Renal cortex interstitium (tissue), 15 donors: ENCODE results near the gene CACNA1C. TPM values are rescaled to one million over a fixed set of nuclear protein-coding genes. Genes with fewer than 3 reads are reported as not detected.

Experiments
- DNase-seq, 11 donors: peaks; one replicate each; pipeline ENCODE4 v3.0.0-alpha.2; 2013; ENCODE audit warnings: low read depth in 9 of 11, low spot score in 4 of 11; ENCODE audit errors: extremely low read depth in 1 of 11
- long read RNA-seq, 16 experiments: transcript quantifications; one replicate each; lab custom pipeline, GENCODE V29; 2026
- polyA plus RNA-seq, 3 donors: library from polyadenylated mRNA; unstranded; fragments of 120-200 nt; gene quantifications; one replicate each; pipeline ENCODE4 v1.2.1, GENCODE V29; 2013; ENCODE audit not compliant: insufficient read length in 3 of 3

CACNA1C gene
- polyA plus RNA-seq = 10 to 100 TPM in 1 of 3 donors, 1 to 10 TPM in 2; 7.2 to 13.1 (median 7.8) TPM
- long read RNA-seq, donor 1 = 0 reads
- long read RNA-seq, donor 2 = 0 reads
- long read RNA-seq, donor 3 = 0 reads
- long read RNA-seq, donor 4 = 0 reads
- long read RNA-seq, donor 5 = 0 reads
- long read RNA-seq, donor 6 = 0 reads
- long read RNA-seq, donor 7 = 0 reads
- long read RNA-seq, donor 8, partial matches to known transcripts = 0 of 1 reads
- long read RNA-seq, donor 8, other reads (novel, unspliced or antisense) = 0 of 1 reads
- long read RNA-seq, donor 9, partial matches to known transcripts = 7 of 7 reads
- long read RNA-seq, donor 9, other reads (novel, unspliced or antisense) = 0 of 7 reads
- long read RNA-seq, donor 10, partial matches to known transcripts = 6 of 6 reads
- long read RNA-seq, donor 10, other reads (novel, unspliced or antisense) = 0 of 6 reads
- long read RNA-seq, donor 11 = 0 reads
- long read RNA-seq, donor 12 = 0 reads
- long read RNA-seq, donor 13 = 0 reads
- long read RNA-seq, donor 14, partial matches to known transcripts = 7 of 7 reads
- long read RNA-seq, donor 14, other reads (novel, unspliced or antisense) = 0 of 7 reads
- long read RNA-seq, donor 15, partial matches to known transcripts = 6 of 6 reads
- long read RNA-seq, donor 15, other reads (novel, unspliced or antisense) = 0 of 6 reads
- long read RNA-seq, donor 16 = 0 reads

DNA sequence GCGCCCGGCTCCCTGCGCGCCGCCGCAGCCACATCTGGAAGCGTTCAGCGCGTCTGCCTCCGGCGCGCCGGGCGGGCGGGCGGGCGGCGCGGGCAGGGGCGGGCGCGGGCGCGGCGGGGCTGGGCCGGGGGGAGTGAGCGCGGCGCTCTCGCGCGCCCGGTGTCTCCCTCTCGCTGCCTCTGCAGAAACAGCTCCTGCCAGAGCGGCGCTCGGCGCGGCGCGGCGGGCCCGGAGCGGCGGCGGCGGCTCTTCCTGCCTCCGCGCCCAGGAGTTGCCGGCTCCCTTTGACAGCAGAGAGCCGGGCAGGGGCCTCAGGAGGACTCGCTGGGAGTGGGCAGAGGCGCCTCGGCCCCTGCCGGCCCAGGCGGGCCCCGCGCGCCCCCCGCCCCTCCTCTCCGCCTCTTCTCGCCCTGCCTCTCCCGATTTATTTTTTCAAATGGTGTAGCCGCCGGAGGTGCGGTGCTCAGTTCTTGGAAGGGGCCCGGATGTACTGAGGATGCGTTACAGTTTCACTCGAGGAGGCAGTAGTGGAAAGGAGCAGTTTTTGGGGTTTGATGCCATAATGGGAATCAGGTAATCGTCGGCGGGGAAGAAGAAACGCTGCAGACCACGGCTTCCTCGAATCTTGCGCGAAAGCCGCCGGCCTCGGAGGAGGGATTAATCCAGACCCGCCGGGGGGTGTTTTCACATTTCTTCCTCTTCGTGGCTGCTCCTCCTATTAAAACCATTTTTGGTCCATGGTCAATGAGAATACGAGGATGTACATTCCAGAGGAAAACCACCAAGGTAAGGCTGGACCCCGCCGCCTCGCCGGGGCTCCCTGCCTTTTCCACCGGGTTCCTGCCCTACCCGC lies at the start of gene CACNA1C:
Gene CACNA1C (plus strand): TSS at position 162 of the 853 bp plus-strand sequence. CDS start 576 bp downstream, at position 738.
- DNase-seq = peak in 3 of 11 donors; percentile 43 to 57 (median 54)

DNA sequence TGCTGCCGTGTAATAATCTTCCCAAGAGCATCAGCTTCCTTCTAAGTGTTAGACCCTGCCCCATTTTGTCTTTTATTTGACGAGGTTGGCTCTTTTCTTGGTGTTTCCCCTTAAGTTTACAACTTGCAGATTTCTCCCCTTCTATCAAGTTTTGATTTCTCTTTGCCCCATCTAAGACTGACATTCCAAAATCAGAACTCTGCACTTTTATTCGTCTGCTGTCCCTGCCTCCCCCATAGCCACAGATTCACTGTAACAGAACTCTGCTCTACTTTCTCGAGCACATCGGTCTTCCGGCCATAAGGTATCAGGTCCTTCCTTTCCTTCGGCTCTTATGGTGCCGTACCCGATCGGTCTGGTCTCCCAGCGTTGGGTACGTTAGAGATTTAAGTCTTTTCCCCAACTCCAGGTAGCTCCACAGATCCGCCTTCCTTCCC lies 49.1 kb upstream of the CACNA1C start:
- peak in 1 of 11 donors; percentile 13 for DNase-seq

DNA sequence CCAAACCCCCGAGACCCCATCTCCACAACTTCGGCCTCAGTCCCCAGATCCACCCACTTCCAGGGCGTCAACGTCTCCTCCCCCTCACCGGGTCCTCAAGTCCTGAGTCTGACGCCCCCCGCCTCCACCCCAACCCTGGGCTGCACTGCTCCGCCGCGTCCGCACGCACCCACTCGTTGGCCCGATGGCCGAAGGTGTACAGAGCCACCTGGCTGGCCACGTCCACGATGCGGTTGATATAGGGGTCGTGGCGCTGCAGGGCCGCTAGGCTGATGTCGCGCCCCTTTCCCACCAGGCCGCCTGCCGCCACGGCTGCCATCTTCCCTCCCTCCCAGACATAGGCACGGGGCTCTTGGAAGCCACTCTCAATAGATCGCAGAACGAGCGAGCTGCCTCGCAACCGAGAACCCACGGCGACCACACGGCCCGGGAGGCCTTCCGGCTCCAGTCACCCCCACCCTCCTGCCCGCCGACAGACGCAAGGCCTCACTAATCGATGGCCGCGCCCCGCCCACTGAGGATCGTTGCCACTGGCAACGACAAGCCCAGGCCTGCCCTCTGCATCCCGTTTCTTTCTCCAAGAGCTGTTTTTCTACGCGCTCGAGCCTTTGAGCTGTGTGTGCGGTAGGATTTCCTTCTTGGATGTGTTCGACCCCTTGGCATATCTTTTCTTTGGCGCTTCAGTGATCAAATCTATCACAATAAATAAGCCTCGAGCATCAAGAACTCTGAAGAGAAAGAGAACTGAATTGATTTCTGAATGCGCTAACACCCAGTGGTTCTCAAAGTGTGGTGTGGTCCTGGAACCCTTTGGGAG lies 48.5 kb upstream of the CACNA1C start, which contains the start of gene DCP1B:
Gene DCP1B (minus strand): TSS at position 345 of the 817 bp plus-strand sequence. CDS start 26 bp downstream, at position 319.
- DNase-seq = peak; percentile 78 to 98 (median 94)

DNA sequence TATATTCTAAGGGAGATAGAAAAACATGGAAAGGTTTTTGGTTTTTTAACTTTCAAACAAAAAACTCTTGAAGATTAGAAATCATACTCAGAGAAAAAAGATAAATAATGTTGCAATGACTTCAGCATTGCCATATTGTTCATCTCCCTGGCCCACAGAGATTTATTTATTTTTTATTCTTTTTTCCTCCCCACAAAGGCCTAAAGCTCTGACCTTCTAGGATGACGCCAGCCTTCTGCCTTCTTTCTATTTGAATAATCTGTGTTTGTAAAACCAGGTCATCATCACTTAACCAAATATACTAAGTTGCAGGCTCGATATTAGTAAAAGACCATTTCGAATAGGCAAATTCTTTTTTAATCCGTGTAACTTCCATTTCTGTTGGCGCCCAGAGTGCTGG lies 44.1 kb upstream of the CACNA1C start:
- no peak for DNase-seq

DNA sequence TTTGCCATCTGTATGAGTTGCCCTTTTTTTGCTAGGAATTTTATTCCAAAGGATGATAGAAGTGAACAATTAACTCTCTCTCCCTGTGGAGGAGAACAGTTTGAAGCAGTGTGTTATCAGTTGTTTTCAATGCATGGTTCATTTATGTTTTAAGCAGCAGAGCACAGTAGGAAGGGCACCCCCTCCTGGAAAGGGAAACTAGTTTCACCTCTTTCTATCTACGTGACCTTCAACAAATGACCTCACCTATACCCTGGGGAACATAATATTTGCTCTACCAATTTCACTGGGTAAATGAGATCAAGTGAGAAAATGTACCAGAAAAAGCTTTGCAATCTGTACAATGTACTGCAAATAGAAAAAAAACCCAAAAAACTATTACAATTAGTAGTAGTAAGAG lies 43.2 kb upstream of the CACNA1C start:
- no peak for DNase-seq

DNA sequence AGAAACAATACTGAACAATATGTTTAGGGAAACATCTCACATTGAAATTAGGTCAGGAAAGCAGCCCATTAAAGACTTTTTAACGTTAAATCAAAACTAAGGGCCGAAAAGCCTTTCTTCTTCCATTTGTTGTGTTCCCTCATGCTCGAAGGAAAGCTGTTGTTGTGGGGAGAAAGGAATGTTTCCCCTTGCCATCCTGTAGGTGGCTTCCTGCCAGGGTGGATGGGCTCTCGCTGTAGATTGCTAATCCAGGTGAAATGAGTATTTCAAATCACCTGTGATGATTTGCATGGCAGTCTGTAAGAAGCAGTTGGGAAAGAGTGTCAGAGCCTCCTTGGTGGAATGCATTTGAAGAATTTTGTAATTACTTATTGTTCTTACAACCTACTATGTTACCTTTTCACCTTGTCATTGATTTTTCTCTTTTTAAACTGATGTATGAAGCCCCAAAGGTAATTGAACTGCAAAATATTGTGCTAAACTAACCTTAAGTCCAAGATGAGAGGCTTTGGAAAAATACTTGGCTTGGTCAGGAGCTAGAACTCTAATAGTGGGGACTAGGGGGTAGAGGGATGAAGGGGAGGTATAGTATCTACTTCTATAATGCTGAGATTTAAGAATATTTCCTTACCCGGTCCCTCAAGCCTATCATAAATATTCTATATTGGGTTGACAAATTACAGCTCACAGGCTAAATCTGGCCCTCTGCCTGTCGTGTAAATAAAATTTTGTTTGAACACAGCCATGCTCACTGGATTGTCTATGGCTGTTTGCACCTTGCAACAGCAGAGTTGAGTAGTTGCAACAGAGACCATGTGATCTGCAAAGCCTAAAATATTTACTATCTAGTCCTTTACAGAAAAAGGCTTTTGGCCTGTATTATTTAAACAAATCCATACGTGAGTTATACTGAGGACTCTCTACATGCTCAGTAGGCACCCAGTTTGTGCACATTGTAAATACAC lies 40.9 kb upstream of the CACNA1C start:
- no peak for DNase-seq

DNA sequence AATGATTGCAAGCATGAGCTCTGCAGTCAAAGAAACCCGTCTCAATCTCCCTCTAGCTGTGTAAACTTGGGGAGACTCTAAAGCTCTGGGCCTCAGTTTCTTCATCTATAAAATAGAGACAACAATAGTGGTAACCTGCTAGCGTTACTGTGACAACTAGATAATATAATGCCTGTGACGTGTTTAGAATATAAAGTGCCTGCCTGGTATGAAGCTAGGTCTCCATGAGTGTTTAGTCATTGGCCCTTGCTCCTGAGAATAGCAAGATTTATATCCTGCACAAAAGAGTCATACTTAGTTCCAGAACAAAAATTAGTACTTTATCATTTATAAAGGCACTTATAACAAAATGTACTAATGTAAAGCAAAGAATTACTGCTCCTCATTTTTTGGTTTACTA lies 39.7 kb upstream of the CACNA1C start:
- DNase-seq = no peak

DNA sequence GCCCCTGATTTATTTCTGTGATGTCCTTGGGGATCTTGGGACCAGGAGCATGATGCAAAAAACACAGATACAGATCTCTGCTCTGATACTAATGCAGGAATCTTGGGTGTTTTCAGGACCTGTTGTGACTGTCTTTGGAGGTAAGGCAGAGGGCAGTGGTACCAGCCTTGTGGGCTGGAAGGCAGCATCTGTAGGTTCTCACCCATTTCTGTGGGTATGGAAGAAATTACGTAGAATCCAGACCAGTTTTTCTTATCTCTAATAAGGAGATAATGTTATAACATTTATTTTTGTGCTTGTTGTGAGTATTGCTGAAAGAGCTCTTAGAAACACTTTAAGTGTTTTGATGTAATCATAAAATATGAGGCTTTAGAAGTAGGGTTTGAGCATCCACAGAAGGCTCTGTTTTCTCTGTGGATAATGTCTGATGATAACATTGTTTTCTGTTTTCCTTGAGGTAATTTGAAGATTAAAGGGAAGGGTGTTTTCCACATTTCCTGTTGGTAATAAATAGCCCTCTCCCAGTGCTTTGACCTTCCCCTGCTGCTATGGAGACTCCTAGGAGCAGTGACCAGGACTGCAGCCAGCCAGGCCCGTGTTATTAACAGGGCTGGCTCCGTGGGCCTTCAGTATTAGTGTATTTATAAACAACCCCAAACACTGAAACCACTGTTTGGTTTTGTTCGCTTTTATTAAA lies 39.1 kb upstream of the CACNA1C start:
- DNase-seq = peak in 3 of 11 donors; percentile 30 to 45 (median 30)

DNA sequence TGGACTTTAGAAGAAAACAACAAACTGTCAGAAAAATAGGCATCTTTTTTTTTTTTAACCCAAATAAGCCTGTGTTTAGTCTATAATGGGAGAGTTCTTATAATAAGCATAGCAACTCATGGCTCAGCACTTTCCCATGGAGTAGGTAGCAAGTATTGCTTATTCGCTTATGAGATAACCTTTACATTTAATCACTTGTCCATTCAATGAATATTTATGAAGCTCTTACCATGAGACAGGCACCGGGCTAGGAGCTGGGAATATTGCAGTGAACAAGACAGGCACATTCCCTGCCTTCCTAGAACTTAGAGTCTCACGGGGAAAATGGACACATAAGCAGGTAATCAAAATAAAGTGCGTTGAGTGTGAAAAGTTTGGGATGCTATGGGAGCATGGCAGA lies 38.6 kb upstream of the CACNA1C start:
- no peak for DNase-seq

DNA sequence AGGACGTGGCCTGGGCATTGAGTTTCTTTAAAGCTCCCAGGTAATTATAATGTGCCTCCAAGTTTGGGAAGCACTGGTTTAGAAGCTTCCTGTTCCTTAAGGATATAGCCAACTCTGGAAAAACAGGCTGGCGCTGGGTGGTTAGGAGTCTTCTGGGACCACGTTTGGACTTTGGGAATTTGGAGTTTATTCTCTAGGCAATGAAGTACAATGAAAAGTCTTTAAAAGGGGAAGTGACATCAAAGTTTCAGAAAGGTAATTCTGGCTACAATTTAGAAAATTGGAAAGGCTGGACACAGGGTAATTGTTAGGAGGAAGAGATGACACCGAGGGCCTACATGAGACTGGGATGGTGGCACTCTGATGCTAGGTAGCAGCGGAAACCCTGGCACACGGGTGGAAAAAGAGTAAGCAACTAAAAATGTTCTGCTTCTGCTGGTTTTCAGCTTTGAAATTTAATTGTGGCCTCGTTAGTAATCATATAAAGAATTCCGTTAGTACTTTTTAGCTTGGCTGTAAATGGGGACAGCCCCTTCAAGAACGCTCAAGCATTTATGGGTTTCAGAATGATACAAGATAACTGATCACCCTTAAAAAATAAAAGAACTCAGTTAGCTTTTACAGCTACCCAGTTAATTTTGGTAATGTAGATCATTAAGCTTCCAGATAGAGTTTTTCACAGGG lies 35.8 kb upstream of the CACNA1C start:
- DNase-seq = no peak

DNA sequence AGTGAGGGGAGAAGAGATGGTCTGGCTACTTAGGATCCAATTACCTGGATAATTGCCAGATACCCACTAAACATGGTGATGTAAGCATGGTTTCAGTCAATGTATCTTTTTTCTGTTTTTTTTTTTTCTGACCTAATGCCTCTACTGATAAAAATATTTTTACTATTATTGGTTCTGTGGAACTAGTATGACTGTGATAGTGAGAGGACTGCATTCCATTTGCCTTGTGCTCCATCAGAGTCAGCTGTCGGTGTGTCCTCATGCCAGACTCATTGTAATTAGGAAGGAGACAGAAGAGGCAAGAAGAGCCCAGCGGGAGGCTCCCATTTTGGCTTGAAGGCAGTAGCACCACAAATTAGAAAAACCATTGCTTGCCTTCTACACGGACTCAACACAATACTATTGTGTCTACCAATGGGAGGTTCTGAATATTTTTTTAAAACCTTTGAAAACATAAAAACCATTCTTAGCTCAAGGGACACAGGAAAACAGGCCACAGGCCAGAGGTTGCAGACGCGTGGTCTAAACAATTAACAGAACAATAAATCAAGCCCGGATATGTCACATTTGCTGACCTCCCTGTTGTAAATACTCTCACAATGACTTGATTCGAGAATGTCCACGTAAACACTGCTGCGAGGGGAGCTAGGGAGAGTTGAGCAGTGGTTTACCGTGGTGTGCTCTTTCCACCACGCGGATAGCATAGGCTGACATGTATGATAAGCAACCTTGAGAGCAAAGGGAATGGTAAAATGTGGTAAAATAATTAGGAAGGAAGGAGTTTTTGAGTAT lies 35.0 kb upstream of the CACNA1C start:
- peak in 3 of 11 donors; percentile 24 to 45 (median 40) for DNase-seq

DNA sequence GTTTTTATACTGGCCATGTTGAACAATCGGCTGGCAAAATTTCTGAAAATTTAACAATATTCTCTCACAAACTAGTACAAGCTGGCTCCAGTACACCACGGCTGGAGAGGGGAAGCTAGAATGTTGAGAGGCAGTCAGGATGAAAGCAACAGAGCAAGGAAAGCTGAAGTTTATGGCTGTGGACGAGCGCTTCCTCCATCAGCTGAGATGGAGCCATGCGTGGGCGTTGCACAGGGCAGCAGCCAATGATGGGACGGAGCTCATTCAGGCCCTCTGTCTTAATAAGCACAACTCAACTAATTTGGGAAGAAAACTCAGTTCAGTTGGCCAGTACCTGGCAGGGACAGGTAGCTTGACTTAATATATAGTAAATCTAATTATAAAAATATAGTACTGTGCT lies 34.4 kb upstream of the CACNA1C start:
- DNase-seq = peak in 4 of 11 donors; percentile 41 to 70 (median 56)

DNA sequence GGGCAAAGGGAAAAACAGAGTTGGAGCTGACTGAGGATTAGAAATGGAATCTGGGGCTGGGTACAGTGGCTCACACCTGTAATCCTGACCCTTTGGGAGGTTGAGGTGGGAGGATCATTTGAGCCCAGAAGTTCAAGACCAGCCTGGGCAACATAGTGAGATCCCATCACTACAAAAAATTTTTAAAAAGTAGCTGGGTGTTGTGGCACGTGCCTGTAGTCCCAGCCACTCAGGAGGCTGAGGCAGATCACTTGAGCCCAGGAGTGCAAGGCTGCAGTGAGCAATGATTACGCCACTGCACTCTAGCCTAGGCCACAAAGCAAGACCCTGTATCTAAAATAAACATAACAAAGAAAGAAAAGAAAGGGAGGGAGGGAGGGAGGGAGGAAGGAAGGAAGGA lies 33.7 kb upstream of the CACNA1C start:
- DNase-seq = no peak

DNA sequence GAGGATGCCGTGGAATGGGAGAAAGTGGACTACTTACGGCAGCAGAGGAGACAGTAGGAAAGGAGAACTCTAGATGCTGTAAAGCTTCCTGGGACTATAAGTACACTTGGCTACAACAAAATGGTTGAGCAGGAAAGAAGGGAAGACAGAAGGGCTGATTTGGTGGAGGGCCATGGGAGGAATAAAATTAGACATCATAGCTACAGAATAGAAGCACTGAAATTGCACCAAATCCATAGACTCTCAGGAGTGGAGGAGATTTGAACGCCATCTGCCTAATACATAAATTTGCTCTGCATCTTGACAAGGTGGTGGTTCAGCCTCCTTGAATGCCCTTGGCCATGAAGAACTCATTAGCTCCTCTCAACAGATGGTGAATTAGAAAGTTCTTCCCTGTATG lies 32.3 kb upstream of the CACNA1C start:
- DNase-seq = no peak

DNA sequence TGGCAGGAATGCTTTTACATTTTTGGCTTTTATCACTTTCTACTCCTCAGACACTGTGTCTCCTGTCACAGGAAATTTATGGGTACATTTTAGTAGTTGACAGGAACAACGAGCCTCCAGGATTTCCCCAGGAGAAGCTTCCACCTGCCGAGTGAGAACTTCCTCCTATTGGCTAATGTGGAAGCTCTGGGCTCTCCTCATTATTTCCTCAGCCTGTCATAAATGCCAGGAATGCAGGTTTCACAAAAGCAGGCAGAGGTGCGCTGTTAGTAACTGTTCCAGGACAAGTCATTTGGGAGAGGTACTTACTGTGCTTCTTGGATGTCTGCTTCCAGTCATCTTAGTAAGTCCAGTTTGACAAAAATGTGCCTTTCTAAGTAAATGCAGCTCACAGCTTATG lies 29.4 kb upstream of the CACNA1C start:
- no peak for DNase-seq
